DND-41 (cell line): Measurements from ENCODE around the gene KLHL24.

Experiments
- EZH2 ChIP-seq: IDR thresholded peaks from 3 replicates; pipeline ENCODE4 v1.6.1; 2012; ENCODE audit warnings: borderline replicate concordance, low read depth, mild to moderate bottlenecking, moderate library complexity, low read length, inconsistent platforms; ENCODE audit not compliant: severe bottlenecking
- TF ChIP-seq, protein P1 (sequence below): IDR thresholded peaks from 2 replicates; pipeline ENCODE4 v1.5.1; 2012; ENCODE audit warnings: borderline replicate concordance, low read length, moderate library complexity, mild to moderate bottlenecking; ENCODE audit not compliant: poor library complexity, severe bottlenecking; ENCODE audit errors: extremely low read depth

DNA sequence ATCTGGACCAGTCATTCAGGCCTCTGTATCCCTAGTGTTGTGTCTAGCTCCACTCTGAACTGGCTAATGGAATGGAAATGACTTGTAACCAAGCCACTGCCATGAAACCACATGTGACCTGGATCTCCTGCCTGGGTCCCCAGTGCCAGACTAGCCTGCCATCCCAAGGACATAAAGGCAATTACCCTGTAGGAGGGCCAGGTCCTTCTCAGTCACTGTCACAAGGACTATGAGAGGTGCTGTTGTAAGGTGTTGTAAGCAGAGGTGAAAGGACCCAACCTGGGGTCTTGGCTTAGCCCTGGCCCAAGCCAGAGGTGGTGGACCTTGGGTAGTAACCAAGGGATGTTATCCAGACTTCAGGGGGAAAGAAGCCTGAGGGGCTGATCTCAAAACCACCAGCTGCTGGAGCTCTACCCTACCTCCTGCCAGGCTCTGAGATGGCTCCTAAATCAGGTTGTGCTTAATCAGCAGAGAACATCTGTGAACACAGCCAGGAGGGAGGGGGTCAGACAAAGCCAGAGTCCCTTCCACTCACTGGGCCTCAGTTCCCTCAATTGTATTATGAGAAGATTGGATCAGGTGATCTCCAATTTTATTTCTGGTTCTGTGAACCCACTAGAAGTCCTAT, 15.7 kb upstream of the KLHL24 start:
- no peak for TF ChIP-seq EZH2
- TF ChIP-seq, protein P1, sequence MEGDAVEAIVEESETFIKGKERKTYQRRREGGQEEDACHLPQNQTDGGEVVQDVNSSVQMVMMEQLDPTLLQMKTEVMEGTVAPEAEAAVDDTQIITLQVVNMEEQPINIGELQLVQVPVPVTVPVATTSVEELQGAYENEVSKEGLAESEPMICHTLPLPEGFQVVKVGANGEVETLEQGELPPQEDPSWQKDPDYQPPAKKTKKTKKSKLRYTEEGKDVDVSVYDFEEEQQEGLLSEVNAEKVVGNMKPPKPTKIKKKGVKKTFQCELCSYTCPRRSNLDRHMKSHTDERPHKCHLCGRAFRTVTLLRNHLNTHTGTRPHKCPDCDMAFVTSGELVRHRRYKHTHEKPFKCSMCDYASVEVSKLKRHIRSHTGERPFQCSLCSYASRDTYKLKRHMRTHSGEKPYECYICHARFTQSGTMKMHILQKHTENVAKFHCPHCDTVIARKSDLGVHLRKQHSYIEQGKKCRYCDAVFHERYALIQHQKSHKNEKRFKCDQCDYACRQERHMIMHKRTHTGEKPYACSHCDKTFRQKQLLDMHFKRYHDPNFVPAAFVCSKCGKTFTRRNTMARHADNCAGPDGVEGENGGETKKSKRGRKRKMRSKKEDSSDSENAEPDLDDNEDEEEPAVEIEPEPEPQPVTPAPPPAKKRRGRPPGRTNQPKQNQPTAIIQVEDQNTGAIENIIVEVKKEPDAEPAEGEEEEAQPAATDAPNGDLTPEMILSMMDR = no peak
